H4 (cell line): ENCODE data around the gene ZNF546. TPM values are rescaled to one million over a fixed set of nuclear protein-coding genes. Genes with fewer than 3 reads are reported as not detected.
"Not testable (repeated sequence)": the region's sequence is repeated elsewhere in the genome, so short reads cannot be mapped to it uniquely, and the experiment has no call there.

Experiments
- DNase-seq: peaks from one replicate; pipeline ENCODE4 v3.0.0-alpha.2; 2015; ENCODE audit warnings: low spot score
- total RNA-seq: library from RNA; depleted of rRNA; stranded (reverse); fragments of >200 nt; shearing (Covaris generic); gene quantifications from 2 replicates; pipeline ENCODE4 v1.2.3, GENCODE V29; 2014

The ZNF546 gene
- total RNA-seq, 1 experiment from 2014 or later: 4.2 TPM

- no peak for DNase-seq
Measured at GRCh38 chr19:39986643-39987042, 10.2 kb upstream of the ZNF546 start.

DNA sequence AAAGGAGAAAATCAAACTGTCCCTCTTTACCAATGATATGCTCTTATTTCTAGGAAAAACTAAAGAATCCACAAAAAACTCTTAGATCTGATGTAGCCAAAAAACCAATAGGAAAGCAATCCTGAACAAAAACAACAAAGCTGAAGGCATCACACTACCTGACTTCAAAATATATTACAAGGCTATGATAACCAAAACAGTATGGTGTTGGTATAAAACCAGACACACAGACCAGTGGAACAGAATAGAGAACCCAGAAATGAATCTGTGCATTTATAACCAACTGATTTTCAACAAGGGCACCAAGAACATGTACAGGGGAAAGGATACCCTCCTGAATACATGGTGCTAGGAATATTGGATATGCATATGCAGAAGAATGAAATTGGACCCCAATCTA is 9.7 kb upstream of the ZNF546 start:
- no peak for DNase-seq

GRCh38 chr19:39987596-39987995 is 9.3 kb upstream of the ZNF546 start:
- DNase-seq: no peak

- no peak for DNase-seq
Measured at GRCh38 chr19:39993605-39994004, 3.3 kb upstream of the ZNF546 start.

- DNase-seq: no peak
Measured at GRCh38 chr19:39994361-39994760, 2.5 kb upstream of the ZNF546 start.

GRCh38 chr19:39995794-39996193 is 1.1 kb upstream of the ZNF546 start:
- DNase-seq: no peak

GRCh38 chr19:39996218-39996810 is 546 bp upstream of the ZNF546 start:
- DNase-seq: peak; percentile 58

DNA sequence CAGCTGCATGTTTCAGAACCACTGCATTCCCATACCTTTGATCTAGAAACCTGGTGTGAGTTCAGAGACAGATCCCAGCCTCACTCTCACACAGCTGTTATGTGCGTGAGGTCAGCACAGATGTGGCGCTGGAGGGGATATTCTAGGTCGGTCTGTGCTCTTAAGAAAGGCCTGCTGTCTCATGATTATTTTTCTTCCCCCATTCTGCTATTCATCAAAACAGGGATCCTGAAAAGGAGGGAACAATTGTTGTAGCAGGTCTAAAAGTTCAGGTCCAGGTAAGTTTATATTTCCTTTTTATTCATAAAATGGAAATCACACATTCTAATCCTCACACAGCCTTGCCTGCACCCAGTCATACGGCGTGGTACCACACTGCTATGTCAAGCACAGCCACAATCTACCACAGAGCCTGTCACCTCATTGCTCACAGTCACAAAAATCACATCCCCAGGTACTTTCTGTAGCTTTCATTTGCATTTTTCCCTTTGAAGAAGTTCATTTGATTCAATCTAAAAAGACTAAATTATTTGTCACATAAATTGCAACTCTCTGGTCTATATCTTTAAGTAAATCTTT is 867 bp downstream of the ZNF546 start:
- DNase-seq: no peak

DNA sequence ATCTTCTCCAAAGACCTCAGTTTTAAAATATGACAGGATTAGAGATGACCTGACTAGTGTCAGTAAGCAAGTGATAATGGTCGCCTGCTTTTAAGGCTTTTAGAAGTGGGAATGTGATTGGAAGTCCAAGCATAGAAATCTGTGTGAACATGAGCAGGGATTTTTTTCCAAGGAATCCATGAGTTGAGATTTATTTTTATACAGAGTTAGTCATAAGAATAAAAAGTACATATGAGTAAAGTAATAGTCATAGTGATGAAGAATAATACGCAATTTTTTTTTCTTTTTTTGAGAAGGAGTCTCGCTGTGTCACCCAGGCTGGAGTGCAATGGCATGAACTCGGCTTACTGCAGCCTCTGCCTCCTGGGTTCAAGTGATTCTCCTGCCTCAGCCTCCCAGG is 1.6 kb downstream of the ZNF546 start:
- DNase-seq: no peak

DNA sequence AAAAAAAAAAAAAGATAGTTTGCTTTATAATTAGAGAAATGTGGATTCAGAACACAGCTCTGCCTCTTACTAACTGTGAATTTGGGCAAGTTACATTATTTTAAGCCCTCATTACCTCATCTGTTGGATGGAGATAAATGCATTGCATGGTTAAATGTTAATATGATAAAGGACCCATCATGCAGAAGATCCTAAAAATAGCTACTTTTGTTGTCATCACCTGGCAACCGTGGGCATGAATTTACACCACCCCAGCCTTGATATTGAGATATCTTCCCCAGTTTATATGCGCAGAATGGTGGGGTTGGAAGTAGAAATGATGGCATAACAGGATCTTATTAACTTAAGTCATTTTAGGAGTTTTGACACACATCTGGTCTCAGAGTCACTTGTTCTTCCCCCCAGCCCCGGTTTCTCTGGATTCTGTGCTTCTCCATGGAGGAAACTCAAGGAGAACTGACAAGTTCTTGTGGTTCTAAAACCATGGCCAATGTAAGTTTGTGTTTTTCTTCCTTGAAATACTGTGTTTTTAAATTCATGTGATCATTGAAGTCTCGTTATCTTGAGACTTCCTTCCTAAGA is 8.9 kb downstream of the ZNF546 start:
- no peak for DNase-seq

- DNase-seq: peak; percentile 65
Measured at GRCh38 chr19:40006273-40006691, 9.4 kb downstream of the ZNF546 start.

- DNase-seq: no peak
Measured at GRCh38 chr19:40009674-40010073, 12.8 kb downstream of the ZNF546 start.

DNA sequence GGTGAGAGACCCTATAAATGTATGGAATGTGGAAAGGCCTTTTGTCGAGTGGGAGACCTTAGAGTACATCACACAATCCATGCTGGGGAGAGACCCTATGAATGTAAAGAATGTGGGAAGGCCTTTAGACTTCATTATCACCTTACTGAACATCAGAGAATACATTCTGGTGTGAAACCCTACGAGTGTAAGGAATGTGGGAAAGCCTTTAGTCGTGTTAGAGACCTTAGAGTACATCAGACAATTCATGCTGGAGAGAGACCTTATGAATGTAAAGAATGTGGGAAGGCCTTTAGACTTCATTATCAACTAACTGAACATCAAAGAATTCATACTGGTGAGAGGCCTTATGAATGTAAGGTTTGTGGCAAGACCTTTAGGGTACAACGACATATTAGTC is 17.1 kb downstream of the ZNF546 start:
- DNase-seq: no peak

DNA sequence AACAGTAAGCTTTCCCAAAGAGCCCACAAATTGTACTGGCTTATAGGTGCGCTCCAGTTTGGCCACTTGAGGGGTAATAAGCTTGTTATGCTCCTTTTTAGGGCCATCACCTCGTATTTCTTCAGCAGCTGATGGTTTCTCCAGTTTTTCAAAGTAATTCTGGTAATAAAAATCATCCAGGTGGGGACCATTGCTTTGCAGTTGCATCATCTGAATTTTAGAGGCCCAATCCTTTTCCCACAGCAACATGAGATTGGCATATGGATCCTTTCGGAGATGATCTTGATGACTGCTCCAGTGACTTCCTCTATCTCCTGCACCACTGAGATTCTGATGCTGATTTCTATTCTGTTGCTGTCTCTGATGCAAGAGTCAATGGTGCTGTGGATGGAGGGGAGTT is 27.1 kb downstream of the ZNF546 start:
- no peak for DNase-seq

DNA sequence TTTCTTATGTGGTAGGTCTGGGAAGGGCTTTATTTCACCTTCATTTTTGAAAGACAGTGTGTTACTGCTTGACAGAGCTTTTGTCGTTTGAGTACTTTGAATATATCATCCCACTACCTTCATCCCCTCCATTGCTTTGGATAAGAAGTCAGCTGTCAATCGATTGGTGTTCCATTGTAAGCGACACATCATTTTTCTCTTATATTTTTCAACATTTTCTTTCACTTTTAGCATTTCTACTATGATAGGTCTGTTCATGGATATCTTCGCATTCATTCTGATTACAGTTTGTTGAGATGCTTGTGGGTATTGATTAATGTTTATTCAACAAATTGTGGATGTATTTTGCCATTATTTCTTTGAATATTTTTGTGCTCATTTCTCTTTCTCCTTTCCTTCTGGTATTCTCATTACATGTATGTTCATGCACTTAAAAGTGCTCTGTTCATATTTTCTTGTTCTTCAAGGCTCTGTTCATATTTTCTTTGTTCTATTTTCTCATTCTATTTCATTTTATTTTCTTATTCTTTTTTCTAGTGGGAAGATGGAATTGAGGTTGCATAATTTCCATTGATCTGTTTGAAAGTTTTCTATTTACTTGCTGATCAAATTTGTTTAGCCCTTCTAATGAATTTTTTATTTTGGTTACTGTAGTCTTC is 29.2 kb downstream of the ZNF546 start:
- DNase-seq: no peak

DNA sequence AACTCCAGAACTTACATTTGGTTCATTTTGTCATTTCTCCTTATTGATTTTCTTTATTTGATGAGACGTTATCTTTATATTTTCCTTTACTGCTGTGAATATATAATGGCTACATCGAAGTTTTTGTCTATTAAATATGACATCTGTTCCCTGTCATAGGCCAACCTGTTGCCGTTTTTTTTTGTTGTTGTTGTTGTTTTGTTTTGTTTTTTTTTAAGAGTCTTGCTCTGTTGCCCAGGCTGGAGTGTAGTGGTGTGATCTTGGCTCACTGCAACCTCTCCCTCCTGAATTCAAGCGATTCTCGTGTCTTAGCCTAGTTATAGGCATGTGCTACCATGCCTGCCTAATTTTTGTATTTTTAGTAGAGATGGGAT is 29.7 kb downstream of the ZNF546 start:
- no peak for DNase-seq

- DNase-seq: no peak
Measured at GRCh38 chr19:40033989-40034560, 37.2 kb downstream of the ZNF546 start.

GRCh38 chr19:40035996-40036395 is 39.1 kb downstream of the ZNF546 start:
- no peak for DNase-seq

DNA sequence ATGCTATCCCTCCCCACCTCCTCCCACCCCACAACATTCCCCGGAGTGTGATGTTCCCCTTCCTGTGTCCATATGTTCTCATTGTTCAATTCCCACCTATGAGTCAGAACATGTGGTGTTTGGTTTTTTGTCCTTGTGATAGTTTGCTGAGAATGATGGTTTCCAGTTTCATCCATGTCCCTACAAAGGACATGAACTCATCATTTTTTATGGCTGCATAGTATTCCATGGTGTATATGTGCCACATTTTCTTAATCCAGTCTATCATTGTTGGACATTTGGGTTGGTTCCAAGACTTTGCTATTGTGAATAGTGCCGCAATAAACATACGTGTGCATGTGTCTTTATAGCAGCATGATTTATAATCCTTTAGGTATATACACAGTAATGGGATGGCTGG is 41.2 kb downstream of the ZNF546 start:
- DNase-seq: not testable (repeated sequence)

DNA sequence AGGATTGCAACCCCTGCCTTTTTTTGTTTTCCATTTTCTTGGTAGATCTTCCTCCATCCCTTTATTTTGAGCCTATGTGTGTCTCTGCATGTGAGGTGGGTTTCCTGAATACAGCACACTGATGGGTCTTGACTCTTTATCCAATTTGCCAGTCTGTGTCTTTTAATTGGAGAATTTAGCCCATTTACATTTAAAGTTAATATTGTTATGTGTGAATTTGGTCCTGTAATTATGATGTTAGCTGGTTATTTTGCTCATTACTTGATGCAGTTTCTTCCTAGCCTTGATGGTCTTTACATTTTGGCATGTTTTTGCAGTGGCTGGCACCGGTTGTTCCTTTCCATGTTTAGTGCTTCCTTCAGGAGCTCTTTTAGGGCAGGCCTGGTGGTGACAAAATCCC is 44.9 kb downstream of the ZNF546 start:
- not testable (repeated sequence) for DNase-seq

DNA sequence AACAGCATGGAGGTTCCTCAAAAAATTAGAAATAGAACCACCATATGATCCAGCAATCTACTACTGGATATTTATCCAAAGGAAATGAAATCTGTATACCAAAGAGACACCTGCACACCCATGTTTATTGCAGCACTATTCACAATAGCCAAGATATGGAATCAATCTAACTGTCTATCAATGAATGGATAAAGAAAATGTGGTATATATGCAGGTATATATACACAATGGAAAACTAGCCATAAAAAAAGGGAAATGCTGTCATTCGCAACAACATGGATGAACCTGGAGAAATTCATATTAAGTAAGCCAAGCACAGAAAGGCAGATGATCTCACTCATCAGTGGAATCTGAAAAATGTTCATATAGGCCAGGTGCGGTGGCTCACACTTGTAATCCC is 56.6 kb downstream of the ZNF546 start:
- no peak for DNase-seq

GRCh38 chr19:40054632-40055031 is 57.8 kb downstream of the ZNF546 start:
- no peak for DNase-seq

- no peak for DNase-seq
Measured at GRCh38 chr19:40055049-40055448, 58.2 kb downstream of the ZNF546 start.
